Panc1 (cell line): ENCODE data around the gene IRF6. TPM values are rescaled to one million over a fixed set of nuclear protein-coding genes. Genes with fewer than 3 reads are reported as not detected.

Experiments used
- ATAC-seq: fragments of 200-7000 bp; cut with Tn5 transposase; 2 replicates; pipeline ENCODE4 v1.9.1; 2020; ENCODE audit warnings: mild to moderate bottlenecking, moderate library complexity
- BruUV-seq: library from RNA; stranded (reverse); fragments of 400-500 nt; replicated peaks from 2 replicates; lab custom pipeline; 2021; lab: Mats Ljungman, UMichigan
- CTCF ChIA-PET: fragments of 300-600 bp; sonication (Branson Sonifier 250); formaldehyde crosslinking; loops from one replicate; lab custom pipeline; 2022; ENCODE audit warnings: antibody characterized with exemption; lab: Charles Lee
- POLR2A ChIA-PET: fragments of 300-600 bp; sonication (Branson Sonifier 250); formaldehyde crosslinking; loops from one replicate; lab custom pipeline; 2022; ENCODE audit warnings: antibody characterized with exemption; lab: Charles Lee
- DNase-seq: peaks from one replicate; pipeline ENCODE4 v3.0.0-alpha.2; 2010; ENCODE audit warnings: low read depth, low spot score
- H3K27ac ChIP-seq: 2 replicates; pipeline ENCODE4 v1.5.1; 2011; ENCODE audit warnings: mild to moderate bottlenecking, low read length, inconsistent platforms
- H3K27me3 ChIP-seq: fragments of 200-500 bp; sonication (Bioruptor generic); 2 replicates; pipeline ENCODE4 v1.6.0; 2014; ENCODE audit warnings: low read length, inconsistent platforms; ENCODE audit not compliant: control insufficient read depth, insufficient read depth
- H3K36me3 ChIP-seq: fragments of 200-500 bp; sonication (Bioruptor generic); 2 replicates; pipeline ENCODE4 v1.5.1; 2014; ENCODE audit warnings: inconsistent platforms, mild to moderate bottlenecking, low read length, moderate library complexity; ENCODE audit not compliant: control insufficient read depth, insufficient read depth
- H3K4me1 ChIP-seq: 2 replicates; pipeline ENCODE4 v1.5.1; 2011; ENCODE audit warnings: inconsistent platforms, mild to moderate bottlenecking, low read length, moderate library complexity; ENCODE audit not compliant: control insufficient read depth, insufficient read depth
- H3K4me3 ChIP-seq, 2 experiments: 2 replicates each; pipeline ENCODE4 v1.5.1; 2011 to 2012; ENCODE audit warnings: low read depth in 2 of 2, low read length in 2 of 2, mild to moderate bottlenecking in 2 of 2, inconsistent platforms in 1 of 2, moderate library complexity in 1 of 2
- H3K9me3 ChIP-seq: fragments of 200-500 bp; sonication (Bioruptor generic); 2 replicates; pipeline ENCODE4 v1.5.1; 2014; ENCODE audit warnings: low read depth, mild to moderate bottlenecking, inconsistent platforms, low read length, moderate library complexity; ENCODE audit not compliant: control insufficient read depth, insufficient read depth
- POLR2AphosphoS5 ChIP-seq: IDR thresholded peaks from 2 replicates; pipeline ENCODE4 v1.6.1; 2012; ENCODE audit warnings: mild to moderate bottlenecking, low read depth, low read length, moderate library complexity
- SIN3A ChIP-seq: IDR thresholded peaks from 2 replicates; pipeline ENCODE4 v1.6.1; 2012; ENCODE audit warnings: low read depth, mild to moderate bottlenecking, low read length, moderate library complexity, borderline replicate concordance; ENCODE audit not compliant: insufficient read depth
- TCF7L2 ChIP-seq: IDR thresholded peaks from 2 replicates; pipeline ENCODE4 v1.6.1; 2011; ENCODE audit warnings: mild to moderate bottlenecking, low read depth, low read length, inconsistent platforms
- in situ Hi-C: cut with HindIII; loops from 2 replicates; pipeline ENCODE4 v1.10.0; 2016; ENCODE audit warnings: low sequenced_read_pairs, low pct_unique_long_range_greater_than_20kb
- intact Hi-C: fragments of 100-400 bp; cut with micrococcal nuclease; formaldehyde crosslinking; loops from one replicate; pipeline ENCODE4 v1.10.0; 2022; ENCODE audit not compliant: unreplicated experiment
- total RNA-seq: library from RNA; stranded (reverse); gene quantifications from one replicate; pipeline ENCODE4 v1.2.1, GENCODE V29; 2021; ENCODE audit not compliant: unreplicated experiment
- TF ChIP-seq, protein P1 (sequence below): fragments of 450-650 bp; IDR thresholded peaks from 2 replicates; pipeline ENCODE4 v1.5.1; 2017; ENCODE audit warnings: mild to moderate bottlenecking
- TF ChIP-seq, protein P2 (sequence below), 2 experiments: IDR thresholded peaks; 2 replicates each; pipeline ENCODE4 v1.6.1; 2011 to 2012; ENCODE audit warnings: low read depth in 2 of 2, control low read depth in 1 of 2, low read length in 1 of 2, mild to moderate bottlenecking in 1 of 2, moderate library complexity in 1 of 2; ENCODE audit not compliant: insufficient read depth in 1 of 2

Gene IRF6
- total RNA-seq, 1 experiment from 2014 or later: 0.64 TPM

DNA sequence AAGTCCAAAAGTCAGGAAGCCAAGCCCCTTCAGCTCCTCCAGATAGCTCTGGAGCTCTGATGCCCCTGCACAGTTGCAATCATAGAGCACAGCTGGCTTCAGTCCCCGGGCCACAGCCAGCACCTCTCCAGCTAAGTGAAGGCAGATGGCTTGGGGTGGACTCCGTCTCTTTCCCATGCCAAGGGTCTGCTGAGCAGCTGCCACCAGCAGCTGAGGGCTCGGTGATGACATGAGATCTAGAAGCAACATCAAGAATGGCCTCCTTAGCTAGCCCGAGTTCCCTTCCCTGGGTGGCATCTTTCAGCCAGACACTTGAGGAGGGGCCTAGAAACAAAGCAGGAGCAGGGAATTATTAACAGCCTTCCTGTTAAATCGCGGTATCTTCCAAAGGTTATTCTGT, 22.6 kb downstream of the IRF6 start:
- BruUV-seq: no TSS peak
- Histone ChIP-seq H3K27me3 (no peaks in the 10 kb centered on the region), H3K4me1 (peaks cover 4% of the 10 kb centered on the region; the same call in 1 of the 2 replicates), H3K4me3 (peak overlapping the region; percentile 77 to 84), H3K27ac (no peak overlapping the region; the same call in 1 of the 2 replicates), H3K9me3 (peaks cover 7% of the 10 kb centered on the region; the same call in 1 of the 2 replicates), H3K36me3 (no peaks in the 10 kb centered on the region; the same call in 1 of the 2 replicates)
- intact Hi-C loops: no loop called here
- CTCF ChIA-PET: no interaction called here
- in situ Hi-C loops: no loop called here
- ATAC-seq (no peak), DNase-seq (no peak)
- POLR2A ChIA-PET: no interaction called here
- TF ChIP-seq TCF7L2: no peak
- no peak for TF ChIP-seq SIN3A
- TF ChIP-seq POLR2AphosphoS5: no peak
- TF ChIP-seq, protein P1, sequence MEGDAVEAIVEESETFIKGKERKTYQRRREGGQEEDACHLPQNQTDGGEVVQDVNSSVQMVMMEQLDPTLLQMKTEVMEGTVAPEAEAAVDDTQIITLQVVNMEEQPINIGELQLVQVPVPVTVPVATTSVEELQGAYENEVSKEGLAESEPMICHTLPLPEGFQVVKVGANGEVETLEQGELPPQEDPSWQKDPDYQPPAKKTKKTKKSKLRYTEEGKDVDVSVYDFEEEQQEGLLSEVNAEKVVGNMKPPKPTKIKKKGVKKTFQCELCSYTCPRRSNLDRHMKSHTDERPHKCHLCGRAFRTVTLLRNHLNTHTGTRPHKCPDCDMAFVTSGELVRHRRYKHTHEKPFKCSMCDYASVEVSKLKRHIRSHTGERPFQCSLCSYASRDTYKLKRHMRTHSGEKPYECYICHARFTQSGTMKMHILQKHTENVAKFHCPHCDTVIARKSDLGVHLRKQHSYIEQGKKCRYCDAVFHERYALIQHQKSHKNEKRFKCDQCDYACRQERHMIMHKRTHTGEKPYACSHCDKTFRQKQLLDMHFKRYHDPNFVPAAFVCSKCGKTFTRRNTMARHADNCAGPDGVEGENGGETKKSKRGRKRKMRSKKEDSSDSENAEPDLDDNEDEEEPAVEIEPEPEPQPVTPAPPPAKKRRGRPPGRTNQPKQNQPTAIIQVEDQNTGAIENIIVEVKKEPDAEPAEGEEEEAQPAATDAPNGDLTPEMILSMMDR: no peak
- TF ChIP-seq, protein P2, sequence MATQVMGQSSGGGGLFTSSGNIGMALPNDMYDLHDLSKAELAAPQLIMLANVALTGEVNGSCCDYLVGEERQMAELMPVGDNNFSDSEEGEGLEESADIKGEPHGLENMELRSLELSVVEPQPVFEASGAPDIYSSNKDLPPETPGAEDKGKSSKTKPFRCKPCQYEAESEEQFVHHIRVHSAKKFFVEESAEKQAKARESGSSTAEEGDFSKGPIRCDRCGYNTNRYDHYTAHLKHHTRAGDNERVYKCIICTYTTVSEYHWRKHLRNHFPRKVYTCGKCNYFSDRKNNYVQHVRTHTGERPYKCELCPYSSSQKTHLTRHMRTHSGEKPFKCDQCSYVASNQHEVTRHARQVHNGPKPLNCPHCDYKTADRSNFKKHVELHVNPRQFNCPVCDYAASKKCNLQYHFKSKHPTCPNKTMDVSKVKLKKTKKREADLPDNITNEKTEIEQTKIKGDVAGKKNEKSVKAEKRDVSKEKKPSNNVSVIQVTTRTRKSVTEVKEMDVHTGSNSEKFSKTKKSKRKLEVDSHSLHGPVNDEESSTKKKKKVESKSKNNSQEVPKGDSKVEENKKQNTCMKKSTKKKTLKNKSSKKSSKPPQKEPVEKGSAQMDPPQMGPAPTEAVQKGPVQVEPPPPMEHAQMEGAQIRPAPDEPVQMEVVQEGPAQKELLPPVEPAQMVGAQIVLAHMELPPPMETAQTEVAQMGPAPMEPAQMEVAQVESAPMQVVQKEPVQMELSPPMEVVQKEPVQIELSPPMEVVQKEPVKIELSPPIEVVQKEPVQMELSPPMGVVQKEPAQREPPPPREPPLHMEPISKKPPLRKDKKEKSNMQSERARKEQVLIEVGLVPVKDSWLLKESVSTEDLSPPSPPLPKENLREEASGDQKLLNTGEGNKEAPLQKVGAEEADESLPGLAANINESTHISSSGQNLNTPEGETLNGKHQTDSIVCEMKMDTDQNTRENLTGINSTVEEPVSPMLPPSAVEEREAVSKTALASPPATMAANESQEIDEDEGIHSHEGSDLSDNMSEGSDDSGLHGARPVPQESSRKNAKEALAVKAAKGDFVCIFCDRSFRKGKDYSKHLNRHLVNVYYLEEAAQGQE (IDR thresholded peaks at IDR 0.05; ENCODE audit: insufficient read depth in 1 of 2, low read depth in 2 of 2, low read length in 1 of 2): no peak

DNA sequence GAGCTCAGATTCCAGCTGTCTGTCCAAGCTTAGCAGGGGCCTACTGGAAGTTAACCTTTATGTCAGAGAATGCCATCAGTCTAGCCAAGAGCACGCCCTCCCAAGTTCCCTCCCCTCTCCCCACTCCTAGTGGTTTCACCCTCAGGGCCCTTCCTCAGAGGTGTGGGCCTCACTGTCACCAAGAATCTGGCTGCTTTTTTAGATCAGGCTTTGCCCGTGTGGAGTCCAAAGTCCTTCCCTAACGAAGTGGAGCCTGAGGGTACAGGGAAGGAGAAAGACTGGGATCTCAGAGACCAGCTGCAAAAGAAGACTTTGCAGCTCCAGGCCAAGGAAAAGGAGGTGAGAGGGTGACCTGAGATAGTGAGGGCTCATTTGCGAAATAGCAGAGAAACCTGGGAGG, 25.7 kb downstream of the IRF6 start:
- Histone ChIP-seq H3K36me3 (no peaks in the 10 kb centered on the region; the same call in 1 of the 2 replicates), H3K27me3 (no peaks in the 10 kb centered on the region), H3K4me3 (no peak overlapping the region), H3K9me3 (peaks cover 6% of the 10 kb centered on the region; the same call in 1 of the 2 replicates), H3K27ac (no peak overlapping the region), H3K4me1 (peaks cover 4% of the 10 kb centered on the region; the same call in 1 of the 2 replicates)
- BruUV-seq: no TSS peak
- ATAC-seq (no peak), DNase-seq (no peak)
- CTCF ChIA-PET: no interaction called here
- intact Hi-C loops (no loop called here), in situ Hi-C loops (no loop called here)
- TF ChIP-seq, protein P2 (IDR thresholded peaks at IDR 0.05; ENCODE audit: insufficient read depth in 1 of 2, low read depth in 2 of 2, low read length in 1 of 2): no peak
- TF ChIP-seq POLR2AphosphoS5 (no peak), SIN3A (no peak), TCF7L2 (no peak)
- TF ChIP-seq, protein P1: no peak
- POLR2A ChIA-PET: no interaction called here
